Measurements from ENCODE around the gene PLA2G2E.
"Not testable (repeated sequence)": the region's sequence is repeated elsewhere in the genome, so short reads cannot be mapped to it uniquely, and the experiment has no call there.

The PLA2G2E gene

GRCh38 chr1:19938472-19938871, 15.1 kb upstream of the PLA2G2E start:
- in situ Hi-C loops (cut with HindIII; ENCODE audit: low sequenced_read_pairs) = no loop called here
- H3K4me3 ChIP-seq (ENCODE audit: low read depth, low read length) = no peak overlapping the region
- DNase-seq (ENCODE audit: low read depth, low spot score) = no peak
- TF ChIP-seq CTCF (IDR thresholded peaks at IDR 0.05; ENCODE audit: low read depth, low read length) = no peak

- no peak for TF ChIP-seq CTCF (IDR thresholded peaks at IDR 0.05; ENCODE audit: low read depth, low read length)
- H3K4me3 ChIP-seq (ENCODE audit: low read depth, low read length) = no peak overlapping the region
- in situ Hi-C loops (cut with HindIII; ENCODE audit: low sequenced_read_pairs) = no loop called here
- DNase-seq (ENCODE audit: low read depth, low spot score) = no peak
These were observed 12.8 kb upstream of the PLA2G2E start for GRCh38 chr1:19936061-19936750.

DNA sequence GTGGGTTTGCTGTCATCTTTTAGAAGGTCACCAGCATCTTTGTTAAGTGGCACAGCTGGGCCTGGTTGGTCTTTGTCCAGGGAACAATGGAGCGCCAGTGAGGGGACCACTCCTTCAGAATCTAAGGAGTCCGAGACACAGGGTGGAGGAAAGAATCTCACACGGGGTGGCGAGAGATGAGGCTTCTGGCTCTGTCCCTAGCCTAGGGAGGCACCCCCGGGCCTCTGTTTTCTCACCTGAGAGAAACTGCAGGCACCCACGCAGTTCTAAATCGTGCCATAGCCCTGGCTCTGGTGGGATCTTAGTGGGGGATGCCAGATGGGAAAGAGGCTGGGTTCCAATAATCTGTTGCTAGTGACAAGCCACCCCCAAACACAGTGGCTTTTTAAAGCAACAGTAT, 10.9 kb upstream of the PLA2G2E start:
- TF ChIP-seq CTCF (IDR thresholded peaks at IDR 0.05; ENCODE audit: low read depth, low read length) = no peak
- no peak for DNase-seq (ENCODE audit: low read depth, low spot score)
- no peak overlapping the region for H3K4me3 ChIP-seq (ENCODE audit: low read depth, low read length)
- in situ Hi-C loops (cut with HindIII; ENCODE audit: low sequenced_read_pairs) = no loop called here

- TF ChIP-seq CTCF (IDR thresholded peaks at IDR 0.05; ENCODE audit: low read depth, low read length) = no peak
- DNase-seq (ENCODE audit: low read depth, low spot score) = no peak
- in situ Hi-C loops (cut with HindIII; ENCODE audit: low sequenced_read_pairs) = no loop called here
- no peak overlapping the region for H3K4me3 ChIP-seq (ENCODE audit: low read depth, low read length)
These were observed 9.4 kb upstream of the PLA2G2E start for GRCh38 chr1:19932866-19933265.

GRCh38 chr1:19927130-19927421, 3.7 kb upstream of the PLA2G2E start:
- in situ Hi-C loops (cut with HindIII; ENCODE audit: low sequenced_read_pairs); DNase-seq (ENCODE audit: low read depth, low spot score): not testable (repeated sequence)

DNA sequence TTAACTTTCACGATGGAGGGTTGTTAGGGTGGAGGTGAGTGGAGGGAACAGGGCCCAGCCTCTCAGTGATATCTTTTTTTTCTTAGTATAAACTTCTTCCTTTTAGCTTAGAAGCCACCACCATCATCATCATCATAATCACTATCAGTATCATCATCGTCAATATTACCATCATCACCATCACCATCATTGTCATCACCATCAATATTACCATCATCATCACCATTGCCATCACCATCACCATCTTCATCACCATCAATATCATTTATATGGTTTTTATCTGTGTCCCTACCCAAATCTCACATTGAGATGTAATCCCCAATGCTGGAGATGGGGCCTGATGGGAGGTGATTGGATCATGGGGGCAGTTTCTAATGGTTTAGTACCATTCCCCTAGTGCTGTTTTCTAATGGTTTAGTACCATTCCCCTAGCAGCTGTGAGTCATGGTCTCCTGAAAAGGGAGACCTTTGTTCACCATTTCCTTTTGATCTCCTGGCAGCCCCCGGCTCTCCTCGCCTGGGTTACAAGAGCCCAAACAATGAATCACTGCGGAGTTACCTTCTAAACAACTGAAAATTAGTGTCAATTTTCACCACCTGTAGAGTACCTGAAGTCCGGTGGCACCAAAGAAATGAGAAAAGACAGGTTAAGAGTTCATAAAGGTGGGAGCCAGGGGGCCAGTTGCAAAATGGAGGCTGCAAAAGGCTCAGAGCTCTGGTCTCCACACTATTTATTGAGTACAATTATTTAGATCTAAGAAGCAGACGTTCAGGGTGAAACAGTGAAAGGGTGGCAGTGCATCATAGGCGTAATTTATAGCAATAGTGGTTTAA, 3.1 kb upstream of the PLA2G2E start:
- in situ Hi-C loops (cut with HindIII; ENCODE audit: low sequenced_read_pairs) = no loop called here
- no peak overlapping the region for H3K4me3 ChIP-seq (ENCODE audit: low read depth, low read length)
- no peak for TF ChIP-seq CTCF (IDR thresholded peaks at IDR 0.05; ENCODE audit: low read depth, low read length)
- no peak for DNase-seq (ENCODE audit: low read depth, low spot score)

More at GRCh38 chr1:19927130-19927421, 3.7 kb upstream of the PLA2G2E start:
- H3K4me3 ChIP-seq (ENCODE audit: low read depth, low read length) = not testable (repeated sequence)

GRCh38 chr1:19925342-19926070, 2.1 kb upstream of the PLA2G2E start:
- no peak for DNase-seq (ENCODE audit: low read depth, low spot score)
- H3K4me3 ChIP-seq (ENCODE audit: low read depth, low read length) = no peak overlapping the region
- no peak for TF ChIP-seq CTCF (IDR thresholded peaks at IDR 0.05; ENCODE audit: low read depth, low read length)
- in situ Hi-C loops (cut with HindIII; ENCODE audit: low sequenced_read_pairs) = no loop called here
